ENCODE data around the gene APOB. TPM values are rescaled to one million over a fixed set of nuclear protein-coding genes. Genes with fewer than 3 reads are reported as not detected.

The APOB gene
- total and polyA plus RNA-seq, 2 of the 8 experiments (the other 6 are each of a cell fraction or from before 2014, with no cell fraction given) = 0.15 to 0.61 TPM

DNA sequence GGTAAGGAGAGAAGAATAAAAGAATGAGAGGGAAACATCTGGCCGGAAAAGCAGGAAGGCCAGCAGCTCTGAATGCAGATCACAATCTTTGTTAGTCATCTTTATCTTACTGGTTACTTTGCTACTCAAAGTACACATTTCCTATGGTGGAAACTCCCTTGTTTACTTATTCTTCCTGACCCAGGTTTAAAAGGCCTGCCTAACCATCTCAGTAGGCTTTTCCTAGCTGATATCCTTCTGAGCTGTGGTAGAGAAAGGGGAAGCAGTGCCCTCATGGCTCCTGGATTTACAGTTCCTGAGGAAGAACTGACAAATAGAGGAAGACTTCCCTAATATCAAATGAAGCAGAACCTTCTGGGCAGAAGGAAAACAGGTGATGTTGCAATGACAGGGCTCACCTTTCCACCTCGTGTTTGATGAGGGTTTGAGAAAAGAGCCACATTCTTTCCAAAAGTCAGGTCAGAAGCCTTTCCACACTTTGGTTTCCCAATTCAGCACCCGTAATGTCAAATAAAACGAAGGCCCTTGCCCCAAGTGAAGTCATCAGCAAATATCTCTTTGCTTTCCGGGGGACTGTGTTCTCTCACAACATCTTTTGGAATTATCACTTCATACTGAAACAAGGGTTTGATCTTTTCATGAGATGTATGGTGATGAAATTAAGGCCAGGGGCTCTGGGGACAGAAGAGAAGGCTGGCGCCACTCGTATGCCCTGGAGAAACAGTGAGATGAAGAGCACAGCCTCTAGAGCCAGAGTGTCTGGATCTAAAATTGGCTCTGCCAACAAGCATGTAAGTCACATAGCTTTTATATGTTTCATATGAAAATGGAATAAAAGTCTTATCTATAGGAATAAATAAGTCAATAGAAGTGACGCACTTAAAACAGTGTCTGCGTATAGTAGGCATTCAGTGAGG lies 26.7 kb upstream of the APOB start (continued):
- no peak for TF ChIP-seq SP1 (IDR thresholded peaks at IDR 0.05; ENCODE audit: low read depth, low read length)
- TF ChIP-seq RBBP5 (IDR thresholded peaks at IDR 0.05; ENCODE audit: borderline replicate concordance, low read depth, low read length) = no peak
- no peak for TF ChIP-seq CBX5 (IDR thresholded peaks at IDR 0.05; ENCODE audit: low read depth, low read length)
- no peak for TF ChIP-seq CHD2 (IDR thresholded peaks at IDR 0.05; ENCODE audit: low read length)
- no peak for TF ChIP-seq CHD1 (IDR thresholded peaks at IDR 0.05; ENCODE audit: low read depth, low read length)
- no peak for TF ChIP-seq SIX5 (IDR thresholded peaks at IDR 0.05; ENCODE audit: low read depth, low read length)
- no peak for TF ChIP-seq ATF2 (IDR thresholded peaks at IDR 0.05; ENCODE audit: low read length)
- TF ChIP-seq SIN3A (conservative IDR thresholded peaks at IDR 0.05 in 1 of 2, IDR thresholded peaks at IDR 0.05 in 1 of 2; ENCODE audit: low read depth in 1 of 2, low read length in 2 of 2) = no peak
- TF ChIP-seq SIRT6 (IDR thresholded peaks at IDR 0.05; ENCODE audit: low read length) = no peak

All from H1 (cell line).